ENCODE measurements around the gene SLC44A4.
"Not testable (repeated sequence)": the region's sequence is repeated elsewhere in the genome, so short reads cannot be mapped to it uniquely, and the experiment has no call there.

The SLC44A4 gene

GRCh38 chr6:31874836-31875572 is 3.8 kb downstream of the SLC44A4 start:
- no peak for DNase-seq (ENCODE audit: extremely low spot score)
- ChIA-PET POLR2A (interaction anchor here (0.8 to 3.6 kb wide), 2 partner anchors 10 to 12 kb away, joined by 4 to 14 read pairs; partner anchors contain the start of gene NEU1), CTCF (interaction anchor here (1.3 kb wide), 1 partner anchor 15 kb away, joined by 3 read pairs; no protein-coding TSS in a partner anchor)
- TF ChIP-seq SP1 (IDR thresholded peaks at IDR 0.05) (no peak), ELF4 (IDR thresholded peaks at IDR 0.05) (no peak), LEF1 (IDR thresholded peaks at IDR 0.05; ENCODE audit: borderline replicate concordance) (no peak), CTBP1 (IDR thresholded peaks at IDR 0.05; ENCODE audit: borderline replicate concordance) (no peak), FOXA1 (IDR thresholded peaks at IDR 0.05) (no peak), ARNT (IDR thresholded peaks at IDR 0.05) (no peak), SUZ12 (IDR thresholded peaks at IDR 0.05) (no peak), NFRKB (IDR thresholded peaks at IDR 0.05) (no peak), FOXM1 (IDR thresholded peaks at IDR 0.05; ENCODE audit: borderline replicate concordance) (no peak), FOXK2 (IDR thresholded peaks at IDR 0.05) (no peak)
- TF ChIP-seq, protein P1, sequence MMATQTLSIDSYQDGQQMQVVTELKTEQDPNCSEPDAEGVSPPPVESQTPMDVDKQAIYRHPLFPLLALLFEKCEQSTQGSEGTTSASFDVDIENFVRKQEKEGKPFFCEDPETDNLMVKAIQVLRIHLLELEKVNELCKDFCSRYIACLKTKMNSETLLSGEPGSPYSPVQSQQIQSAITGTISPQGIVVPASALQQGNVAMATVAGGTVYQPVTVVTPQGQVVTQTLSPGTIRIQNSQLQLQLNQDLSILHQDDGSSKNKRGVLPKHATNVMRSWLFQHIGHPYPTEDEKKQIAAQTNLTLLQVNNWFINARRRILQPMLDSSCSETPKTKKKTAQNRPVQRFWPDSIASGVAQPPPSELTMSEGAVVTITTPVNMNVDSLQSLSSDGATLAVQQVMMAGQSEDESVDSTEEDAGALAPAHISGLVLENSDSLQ (IDR thresholded peaks at IDR 0.05) = no peak

- TF ChIP-seq NFRKB (IDR thresholded peaks at IDR 0.05) (no peak), HDGF (IDR thresholded peaks at IDR 0.05; ENCODE audit: borderline replicate concordance) (no peak), FOXA1 (IDR thresholded peaks at IDR 0.05) (no peak), ZNF384 (IDR thresholded peaks at IDR 0.05) (no peak), FOXM1 (IDR thresholded peaks at IDR 0.05; ENCODE audit: borderline replicate concordance) (no peak), L3MBTL2 (conservative IDR thresholded peaks at IDR 0.05) (no peak), TARDBP (IDR thresholded peaks at IDR 0.05) (no peak), LEF1 (IDR thresholded peaks at IDR 0.05; ENCODE audit: borderline replicate concordance) (no peak), BHLHE40 (IDR thresholded peaks at IDR 0.05; ENCODE audit: borderline replicate concordance) (no peak), SUZ12 (IDR thresholded peaks at IDR 0.05) (no peak), CTBP1 (IDR thresholded peaks at IDR 0.05; ENCODE audit: borderline replicate concordance) (no peak), FOXK2 (IDR thresholded peaks at IDR 0.05) (no peak), ARNT (IDR thresholded peaks at IDR 0.05) (no peak), SP1 (IDR thresholded peaks at IDR 0.05) (no peak), ELF4 (IDR thresholded peaks at IDR 0.05) (no peak)
- TF ChIP-seq, protein P1 (IDR thresholded peaks at IDR 0.05) = no peak
- CTCF ChIA-PET = interaction anchor here (1.3 kb wide), 1 partner anchor 16 kb away, joined by 3 read pairs; no protein-coding TSS in a partner anchor
- POLR2A ChIA-PET = interaction anchor here (3.6 kb wide), 1 partner anchor 11 kb away, joined by 14 read pairs; the partner anchor contains the start of gene NEU1
- no peak for DNase-seq (ENCODE audit: extremely low spot score)
These were observed 4.6 kb downstream of the SLC44A4 start for GRCh38 chr6:31874084-31874670.

DNA sequence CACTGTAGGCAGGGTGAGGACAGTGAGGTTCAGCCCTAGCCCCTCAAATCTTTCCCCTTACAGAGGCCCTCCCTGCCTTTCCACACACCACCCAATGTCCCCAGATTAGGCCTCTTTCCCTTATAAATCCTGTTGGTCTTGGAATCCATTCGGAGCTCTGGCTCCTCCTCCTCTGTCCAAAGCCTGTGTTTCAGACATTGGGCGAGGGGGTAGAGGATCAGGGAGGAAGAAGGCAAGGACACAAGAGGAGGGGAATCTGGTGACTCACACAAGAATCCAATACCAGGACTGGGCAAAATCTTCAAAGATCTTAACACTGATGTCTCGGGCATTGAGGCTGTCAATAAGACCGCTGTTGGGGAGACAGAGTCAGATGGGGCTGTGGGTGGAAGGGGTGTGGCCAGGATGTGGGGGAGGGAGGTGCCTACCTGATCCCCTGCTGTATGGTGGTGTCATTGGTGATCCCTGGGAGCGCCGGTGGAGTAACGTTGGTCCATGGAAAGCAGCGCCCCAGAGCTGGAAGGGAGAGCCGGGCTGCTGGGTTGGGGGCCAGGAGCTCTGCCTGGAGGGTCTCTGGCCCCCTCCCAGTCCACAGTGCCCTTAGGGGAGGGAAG is 7.6 kb downstream of the SLC44A4 start:
- CTCF ChIA-PET = no interaction called here
- no peak for DNase-seq (ENCODE audit: extremely low spot score)
- POLR2A ChIA-PET = interaction anchor here (1.5 kb wide), 1 partner anchor 43 kb away, joined by 4 read pairs; the partner anchor contains the start of gene HSPA1B
- TF ChIP-seq FOXA1 (IDR thresholded peaks at IDR 0.05) = no peak
- TF ChIP-seq FOXK2 (IDR thresholded peaks at IDR 0.05) = no peak
- no peak for TF ChIP-seq LEF1 (IDR thresholded peaks at IDR 0.05; ENCODE audit: borderline replicate concordance)

GRCh38 chr6:31870385-31870921 is 8.3 kb downstream of the SLC44A4 start:
- ChIA-PET POLR2A (no interaction called here), CTCF (no interaction called here)
- DNase-seq (ENCODE audit: extremely low spot score) = no peak
- TF ChIP-seq L3MBTL2 (conservative IDR thresholded peaks at IDR 0.05) (no peak), NFRKB (IDR thresholded peaks at IDR 0.05) (no peak), TARDBP (IDR thresholded peaks at IDR 0.05) (no peak), LEF1 (IDR thresholded peaks at IDR 0.05; ENCODE audit: borderline replicate concordance) (no peak), FOXM1 (IDR thresholded peaks at IDR 0.05; ENCODE audit: borderline replicate concordance) (no peak)

DNA sequence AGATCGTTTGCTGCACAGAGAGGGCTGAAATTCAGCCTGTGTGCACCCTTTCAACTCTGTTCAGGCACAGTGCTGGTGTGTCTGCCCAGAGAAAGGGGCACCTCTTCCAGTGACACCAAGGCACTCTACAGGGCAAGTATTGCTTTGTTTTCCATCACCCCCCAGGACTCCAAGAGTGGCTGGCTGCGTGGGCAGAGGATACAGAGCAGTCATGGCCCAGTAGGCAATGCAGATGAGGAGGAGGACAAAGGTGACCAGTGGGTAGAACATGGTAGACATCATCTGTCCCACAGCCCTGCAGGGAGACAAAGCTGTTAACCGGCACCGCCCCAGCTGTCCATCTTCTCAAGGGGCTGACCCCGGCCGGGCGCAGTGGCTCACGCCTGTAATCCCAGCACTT is 9.5 kb downstream of the SLC44A4 start:
- no peak for TF ChIP-seq BHLHE40 (IDR thresholded peaks at IDR 0.05; ENCODE audit: borderline replicate concordance)
- no peak for TF ChIP-seq FOXA1 (IDR thresholded peaks at IDR 0.05)
- TF ChIP-seq, protein P1 (IDR thresholded peaks at IDR 0.05) = no peak
- TF ChIP-seq SUZ12 (IDR thresholded peaks at IDR 0.05) = no peak
- CTCF ChIA-PET = no interaction called here
- POLR2A ChIA-PET = interaction anchor here (8.0 kb wide), 1 partner anchor 30 kb away, joined by 104 read pairs; no protein-coding TSS in a partner anchor

GRCh38 chr6:31868658-31868971 is 10.2 kb downstream of the SLC44A4 start:
- POLR2A ChIA-PET = interaction anchor here (0.9 to 8.0 kb wide), 4 partner anchors 29 to 54 kb away, joined by 3 to 104 read pairs (median 3); partner anchors contain the start of gene ZBTB12
- DNase-seq (ENCODE audit: extremely low spot score); CTCF ChIA-PET: not testable (repeated sequence)

More for the DNA sequence above, 9.5 kb downstream of the SLC44A4 start:
- DNase-seq (ENCODE audit: extremely low spot score) = no peak

Data from HEK293T (cell line).